Upper lobe of left lung (tissue), 4 donors: ENCODE results near the gene INPPL1.

Experiments
- EP300 ChIP-seq, 4 donors: sonication (generic); formaldehyde crosslinking; IDR thresholded peaks; one replicate each; pipeline ENCODE4 v1.5.1; 2017; ENCODE audit warnings: antibody characterized with exemption in 4 of 4, control low read depth in 2 of 4
- POLR2A ChIP-seq, 4 donors: fragments of 450-650 bp; IDR thresholded peaks; one replicate each; pipeline ENCODE4 v1.5.1; 2016 to 2017; ENCODE audit warnings: antibody characterized with exemption in 4 of 4, mild to moderate bottlenecking in 2 of 4
- TF ChIP-seq, protein P1 (sequence below), 6 experiments: fragments of 450-650 bp in 4 of 6; fragments of 200-600 bp in 2 of 6; sonication (generic) in 2 of 6; IDR thresholded peaks; one replicate each; pipeline ENCODE4 v1.5.1; 2016 to 2019; ENCODE audit warnings: antibody characterized with exemption in 6 of 6

- TF ChIP-seq, protein P1, sequence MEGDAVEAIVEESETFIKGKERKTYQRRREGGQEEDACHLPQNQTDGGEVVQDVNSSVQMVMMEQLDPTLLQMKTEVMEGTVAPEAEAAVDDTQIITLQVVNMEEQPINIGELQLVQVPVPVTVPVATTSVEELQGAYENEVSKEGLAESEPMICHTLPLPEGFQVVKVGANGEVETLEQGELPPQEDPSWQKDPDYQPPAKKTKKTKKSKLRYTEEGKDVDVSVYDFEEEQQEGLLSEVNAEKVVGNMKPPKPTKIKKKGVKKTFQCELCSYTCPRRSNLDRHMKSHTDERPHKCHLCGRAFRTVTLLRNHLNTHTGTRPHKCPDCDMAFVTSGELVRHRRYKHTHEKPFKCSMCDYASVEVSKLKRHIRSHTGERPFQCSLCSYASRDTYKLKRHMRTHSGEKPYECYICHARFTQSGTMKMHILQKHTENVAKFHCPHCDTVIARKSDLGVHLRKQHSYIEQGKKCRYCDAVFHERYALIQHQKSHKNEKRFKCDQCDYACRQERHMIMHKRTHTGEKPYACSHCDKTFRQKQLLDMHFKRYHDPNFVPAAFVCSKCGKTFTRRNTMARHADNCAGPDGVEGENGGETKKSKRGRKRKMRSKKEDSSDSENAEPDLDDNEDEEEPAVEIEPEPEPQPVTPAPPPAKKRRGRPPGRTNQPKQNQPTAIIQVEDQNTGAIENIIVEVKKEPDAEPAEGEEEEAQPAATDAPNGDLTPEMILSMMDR (IDR thresholded peaks at IDR 0.05) = no peak
- TF ChIP-seq EP300 (IDR thresholded peaks at IDR 0.05) = no peak
- no peak for TF ChIP-seq POLR2A (IDR thresholded peaks at IDR 0.05)
These were observed 36.0 kb downstream of the INPPL1 start for GRCh38 chr11:72260574-72260973.
